ENCODE measurements around the gene PPIL6.

Gene PPIL6

DNA sequence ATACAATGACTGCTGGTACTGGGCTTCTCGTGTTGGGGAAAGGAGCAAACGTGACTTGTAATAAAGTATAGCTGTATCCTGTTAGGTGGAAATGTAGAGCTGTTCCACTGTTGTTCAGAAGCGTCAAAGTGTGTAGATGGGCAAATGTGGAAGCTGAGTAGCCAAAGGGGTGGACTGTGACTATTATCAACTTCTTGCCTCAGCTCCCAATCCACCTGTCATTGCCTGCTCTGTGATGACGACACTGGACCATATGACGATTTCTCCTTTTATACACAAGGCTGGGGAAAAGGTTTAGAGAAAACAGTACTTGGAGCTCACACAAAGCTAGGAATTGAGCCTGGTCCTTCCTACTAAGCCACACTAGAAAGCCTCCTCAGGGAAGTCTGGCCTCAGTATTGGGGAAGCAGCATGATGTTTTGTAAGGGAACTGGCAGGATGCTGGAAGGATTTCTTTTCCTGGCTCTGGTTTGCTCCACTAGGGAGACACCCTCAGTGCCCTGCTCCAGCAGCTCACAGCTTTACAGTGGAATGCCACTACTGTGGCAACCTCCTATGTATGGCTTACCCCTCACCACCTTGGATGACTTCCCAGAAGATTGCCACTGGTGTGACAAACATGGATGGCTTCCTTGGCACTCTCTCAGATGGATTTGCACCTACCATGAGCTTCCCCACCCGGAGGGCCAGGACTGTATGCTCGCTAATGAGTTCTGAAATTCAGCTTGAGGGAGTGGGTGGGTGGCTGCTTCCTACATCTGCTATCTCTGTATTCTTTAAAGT is 78.1 kb downstream of the PPIL6 start:
- DNase-seq (ENCODE audit: low read depth), result no peak

DNA sequence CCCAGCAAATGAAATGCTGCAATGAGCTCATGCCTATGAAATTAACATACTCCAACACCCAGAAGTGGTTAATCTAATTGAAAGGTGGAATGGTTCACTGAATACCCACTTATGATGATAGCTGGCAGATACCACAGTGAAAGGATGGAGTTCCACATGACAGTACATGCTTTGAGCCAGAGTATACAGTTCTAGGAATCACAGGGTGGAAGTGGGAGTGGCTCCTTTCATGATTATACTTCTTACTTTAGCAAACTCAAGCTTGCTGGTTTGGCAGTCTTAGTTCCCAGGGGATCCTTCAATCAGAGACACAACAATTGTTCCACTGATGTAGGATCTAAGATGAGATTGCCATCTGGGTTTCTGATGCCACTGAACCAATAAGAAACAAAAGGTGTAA is 79.6 kb downstream of the PPIL6 start:
- no peak for DNase-seq (ENCODE audit: low read depth)

DNA sequence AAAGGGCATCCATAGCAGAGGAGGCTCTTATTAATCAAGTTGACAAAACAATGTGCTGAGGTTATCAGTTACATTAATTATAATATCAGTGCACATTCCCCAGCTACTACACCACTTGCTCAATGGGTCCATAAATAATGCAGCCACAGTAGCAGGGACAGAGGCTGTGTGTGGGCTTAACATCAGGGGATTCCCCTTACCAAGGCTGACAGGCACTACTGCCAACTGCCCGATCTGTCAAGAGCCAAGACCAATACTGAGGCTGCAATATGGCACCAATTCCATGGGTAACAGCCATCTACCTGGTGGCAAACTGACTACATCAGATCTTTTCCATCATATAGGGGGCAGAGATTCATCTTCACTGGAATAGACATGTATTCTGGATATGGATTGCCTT is 80.1 kb downstream of the PPIL6 start:
- no peak for DNase-seq (ENCODE audit: low read depth)

DNA sequence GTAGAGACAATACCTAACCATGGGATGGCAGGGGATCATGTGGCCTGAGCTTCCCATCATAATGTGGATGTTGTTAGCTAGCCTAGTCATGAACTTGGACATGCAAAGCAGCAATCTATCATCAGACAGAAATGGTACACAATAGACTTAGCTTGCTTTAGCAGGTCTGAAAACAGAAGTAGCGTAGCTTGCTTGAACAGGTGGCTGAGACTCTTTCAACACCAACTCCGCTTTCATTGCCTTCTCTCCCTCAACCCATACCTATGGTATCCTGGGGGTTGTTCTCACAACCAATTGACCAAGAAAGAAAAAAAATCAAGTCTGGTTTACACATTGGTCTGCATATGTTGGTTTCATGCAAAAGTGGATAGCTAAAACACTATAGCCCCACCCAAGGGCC is 81.2 kb downstream of the PPIL6 start:
- DNase-seq (ENCODE audit: low read depth), result no peak

DNA sequence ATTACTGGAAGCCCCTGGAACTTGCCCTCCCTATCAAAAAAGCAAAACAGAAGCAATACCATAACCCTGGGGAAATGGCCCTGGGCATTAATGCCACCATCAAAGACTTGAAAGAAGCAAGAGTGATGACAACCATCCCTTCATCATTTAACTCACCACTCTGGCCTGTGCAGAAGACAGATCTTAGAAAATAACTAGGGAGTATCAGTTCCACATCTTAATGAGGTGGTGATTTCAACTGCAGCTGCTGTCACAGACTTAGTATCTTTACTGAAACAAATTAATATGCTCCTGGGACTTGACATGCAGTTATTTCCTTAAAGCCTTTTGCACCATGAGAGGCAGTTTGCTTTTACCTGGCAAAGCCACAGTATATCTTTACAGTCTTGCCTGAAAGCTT is 82.2 kb downstream of the PPIL6 start:
- DNase-seq (ENCODE audit: low read depth), result no peak

DNA sequence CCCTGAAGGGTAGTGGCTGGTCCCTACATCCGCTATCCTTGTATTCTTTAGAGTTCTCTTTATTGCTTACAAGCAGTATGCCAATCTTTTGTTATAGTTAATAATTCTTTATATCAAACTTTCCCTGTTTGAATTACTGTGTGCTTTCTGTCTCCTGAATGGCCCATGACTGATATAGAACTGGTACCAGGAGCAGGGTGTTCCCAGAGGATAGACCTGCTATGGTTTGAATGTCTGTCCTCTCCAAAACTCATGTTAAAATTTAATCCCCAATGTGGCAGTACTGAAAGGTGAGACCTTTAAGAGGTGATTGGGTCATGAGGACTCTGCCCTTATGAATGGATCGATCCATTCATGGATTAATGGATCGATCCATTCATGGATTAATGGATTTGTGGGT is 84.2 kb downstream of the PPIL6 start:
- DNase-seq (ENCODE audit: low read depth), result no peak

DNA sequence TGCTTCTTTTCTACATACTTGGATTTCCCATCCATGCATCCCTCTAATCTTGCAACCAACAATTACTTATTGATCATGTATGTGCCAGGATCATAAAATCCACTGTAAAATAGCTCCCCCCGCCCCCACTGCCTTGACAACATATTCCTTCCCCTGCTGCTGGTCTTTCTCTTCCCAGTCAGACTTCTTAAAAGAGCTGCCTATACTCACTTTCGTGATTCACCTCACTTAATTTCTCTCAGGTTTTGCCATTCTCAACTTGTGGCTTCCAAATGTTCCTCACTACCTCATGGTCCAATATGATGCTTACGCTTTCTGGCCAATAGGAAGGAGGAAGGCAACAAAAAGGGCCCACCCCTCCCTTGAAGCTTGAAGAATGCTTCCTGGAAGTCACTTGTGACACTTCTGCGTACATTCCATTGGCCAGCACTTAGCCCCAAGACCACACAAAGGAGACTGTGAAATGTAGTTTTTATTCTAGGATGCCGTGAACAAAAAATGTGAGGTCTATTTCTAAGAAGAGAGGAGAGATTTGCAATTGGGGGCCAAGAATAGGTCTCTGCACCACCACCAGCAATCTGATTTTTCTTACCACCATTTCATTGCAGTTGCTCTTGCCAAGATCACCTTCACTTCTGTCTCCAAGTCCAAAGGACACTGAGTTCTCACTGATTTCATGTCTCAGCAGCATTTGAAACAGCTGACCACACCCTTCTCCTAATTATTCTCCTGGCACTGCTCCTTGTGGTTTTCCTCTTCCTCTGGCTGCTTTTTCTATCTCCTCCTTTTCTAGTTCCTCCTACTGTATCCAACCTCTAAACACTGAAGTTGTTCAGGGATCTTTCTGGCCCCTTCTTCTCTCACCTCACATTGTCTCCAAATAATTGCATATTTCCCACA is 88.9 kb downstream of the PPIL6 start:
- DNase-seq (ENCODE audit: low read depth), result no peak

DNA sequence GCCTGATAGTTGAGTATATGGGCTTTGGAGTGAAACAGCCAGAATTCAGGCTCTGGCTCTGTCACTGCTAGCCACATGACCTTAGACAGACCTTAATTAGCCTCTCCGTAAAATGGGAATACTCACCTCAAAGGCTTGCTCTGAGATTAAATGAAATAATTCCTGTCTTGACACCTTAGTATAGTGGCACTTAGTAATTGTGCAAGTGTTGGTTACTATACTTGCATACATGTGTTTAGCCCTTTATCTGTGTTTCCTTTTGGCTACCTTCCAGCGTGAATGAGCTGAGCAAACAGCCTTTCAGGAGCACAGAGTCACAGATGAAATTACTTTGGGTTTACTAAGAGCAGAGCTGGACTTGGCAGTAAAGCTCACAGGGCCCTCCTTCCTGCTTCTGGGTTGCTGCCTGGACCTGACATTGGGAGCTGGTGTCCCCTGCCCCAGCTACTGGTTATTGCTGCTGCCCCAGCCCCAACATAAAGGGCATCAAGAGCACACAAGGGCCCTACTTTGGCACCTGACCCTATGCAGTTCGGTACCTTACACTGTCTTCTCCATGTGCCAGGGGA is 90.9 kb downstream of the PPIL6 start:
- no peak for DNase-seq (ENCODE audit: low read depth)

DNA sequence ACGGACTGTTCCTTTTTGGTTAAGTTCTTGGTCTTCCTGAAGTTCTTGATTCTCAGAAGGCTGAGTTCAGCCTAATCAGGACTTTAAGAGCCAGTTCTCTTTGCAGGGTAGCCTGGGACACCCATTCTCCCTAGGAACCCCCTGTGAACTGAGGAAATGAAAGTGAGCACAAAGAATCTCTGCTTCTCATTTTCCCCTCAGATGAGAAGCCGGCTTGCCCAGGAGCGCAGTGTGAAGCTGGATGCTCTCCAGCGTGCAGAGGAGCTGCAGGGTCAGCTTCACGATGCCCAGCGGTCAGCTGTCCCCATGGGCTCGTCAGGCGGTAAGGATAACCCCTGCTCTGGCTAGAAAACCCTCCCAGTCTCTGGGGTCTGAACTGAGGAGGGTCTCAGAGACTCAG is 92.2 kb downstream of the PPIL6 start:
- DNase-seq (ENCODE audit: low read depth), result no peak

DNA sequence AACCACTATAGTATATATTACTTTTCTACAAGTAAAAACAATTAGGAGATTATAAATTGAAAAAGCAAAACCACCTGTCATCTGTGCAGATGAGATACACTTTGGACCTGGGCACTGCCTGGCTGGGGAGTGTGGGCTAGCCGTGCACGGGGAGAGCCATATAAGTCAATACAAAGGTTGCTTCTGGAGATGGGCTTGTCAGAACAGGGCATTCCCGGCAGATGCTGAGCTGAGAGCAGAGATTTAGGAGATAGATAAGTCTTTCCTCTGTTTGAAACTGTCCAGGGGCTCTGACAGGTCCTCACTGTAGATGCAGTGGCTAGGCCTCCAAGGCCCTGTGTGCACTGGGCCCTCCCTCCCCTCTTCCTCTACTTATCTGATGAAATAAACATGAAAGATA is 92.6 kb downstream of the PPIL6 start:
- DNase-seq (ENCODE audit: low read depth), result no peak

DNA sequence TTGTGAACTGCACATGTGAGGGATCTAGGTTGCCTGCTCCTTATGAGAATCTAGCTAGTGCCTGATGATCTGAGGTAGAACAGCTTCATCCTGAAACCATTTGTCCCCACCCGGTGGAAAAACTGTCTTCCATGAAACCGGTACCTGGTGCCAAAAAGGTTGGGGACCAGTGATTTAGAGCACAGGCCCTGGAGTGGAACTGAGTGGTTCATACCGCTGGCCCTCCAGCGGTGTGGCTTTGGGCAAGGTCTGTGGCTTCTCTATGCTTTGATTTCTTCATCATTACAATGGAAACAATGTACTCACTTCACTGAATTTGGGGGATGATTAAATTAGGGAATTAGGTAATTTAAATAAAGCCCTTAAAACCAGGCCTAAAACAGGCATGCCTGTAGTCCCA is 94.4 kb downstream of the PPIL6 start:
- DNase-seq (ENCODE audit: low read depth), result no peak

DNA sequence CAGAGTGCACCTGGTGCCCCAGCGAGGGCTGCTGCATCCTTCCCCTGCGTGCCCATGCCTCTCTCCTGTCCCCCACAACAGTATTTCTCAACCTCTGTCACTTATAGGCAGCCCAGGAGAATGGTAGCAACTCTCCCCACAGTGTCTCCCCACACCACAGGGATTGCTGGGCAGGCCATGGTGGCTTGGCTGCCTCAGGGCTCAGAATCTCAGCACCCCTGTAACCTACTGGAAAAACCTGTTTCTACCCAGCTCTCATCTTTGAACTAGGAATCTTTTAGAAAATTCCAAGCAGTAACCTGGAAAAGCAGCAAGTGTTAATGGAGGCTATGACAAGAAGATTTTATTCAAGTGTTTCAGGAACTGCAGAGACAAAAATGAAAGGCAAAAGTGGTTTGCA is 96.2 kb downstream of the PPIL6 start:
- no peak for DNase-seq (ENCODE audit: low read depth)

DNA sequence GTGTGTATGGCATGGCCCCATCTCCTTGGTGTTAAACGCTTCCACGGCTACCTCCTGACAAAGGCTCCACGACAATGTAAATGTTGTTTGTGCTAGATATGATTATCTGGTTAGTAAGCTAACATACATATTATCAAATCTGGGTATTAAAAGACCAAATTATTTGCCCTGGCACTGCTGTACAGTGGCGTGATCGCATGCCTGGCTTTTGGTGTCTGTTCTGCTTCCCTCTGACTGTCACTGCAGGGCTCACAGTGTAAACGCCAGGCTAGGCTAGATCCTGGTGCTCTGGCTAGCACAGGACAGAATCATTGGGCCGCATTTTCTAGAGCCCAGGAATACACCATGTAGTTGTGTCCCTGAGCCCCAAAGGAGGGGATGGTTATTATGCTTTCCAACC is 96.9 kb downstream of the PPIL6 start:
- no peak for DNase-seq (ENCODE audit: low read depth)

DNA sequence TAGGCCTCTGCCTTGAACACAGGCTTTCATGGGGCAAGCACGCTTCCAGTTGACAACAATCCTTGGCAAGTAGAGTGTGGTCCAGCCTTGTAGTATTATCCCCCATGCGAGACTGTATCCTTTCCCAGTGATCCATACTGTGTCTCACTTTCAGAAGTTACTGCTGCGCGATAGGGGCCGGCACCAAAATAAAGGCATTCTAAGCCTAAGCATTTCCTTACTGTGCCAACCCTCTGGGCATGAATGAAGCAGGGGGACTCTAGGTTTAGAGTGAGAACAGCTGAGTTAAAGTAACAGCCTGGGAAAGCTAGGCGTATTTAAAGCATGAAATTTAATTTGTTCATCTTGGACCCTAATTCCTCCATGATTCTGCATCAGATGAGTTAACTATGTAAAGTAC is 97.5 kb downstream of the PPIL6 start:
- DNase-seq (ENCODE audit: low read depth), result no peak

DNA sequence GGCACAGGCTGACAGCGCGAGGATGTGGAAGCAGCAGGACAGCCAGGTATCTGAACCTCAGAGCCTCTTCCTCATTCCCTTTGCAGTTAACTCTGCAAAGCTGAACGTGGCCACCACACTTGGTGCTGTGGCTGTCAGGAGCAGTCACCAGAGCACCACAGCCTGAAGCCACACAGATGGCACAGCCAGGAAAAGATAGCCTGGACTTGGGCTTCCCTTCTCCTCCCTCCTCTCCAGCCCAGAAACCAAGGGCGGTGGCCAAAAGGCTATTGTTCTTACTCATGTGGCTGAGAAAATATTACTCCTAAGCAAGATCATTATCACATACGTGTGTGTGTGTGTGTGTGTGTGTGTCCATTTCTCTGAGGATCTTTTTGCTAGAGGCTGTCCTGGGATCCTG is 97.9 kb downstream of the PPIL6 start:
- no peak for DNase-seq (ENCODE audit: low read depth)

DNA sequence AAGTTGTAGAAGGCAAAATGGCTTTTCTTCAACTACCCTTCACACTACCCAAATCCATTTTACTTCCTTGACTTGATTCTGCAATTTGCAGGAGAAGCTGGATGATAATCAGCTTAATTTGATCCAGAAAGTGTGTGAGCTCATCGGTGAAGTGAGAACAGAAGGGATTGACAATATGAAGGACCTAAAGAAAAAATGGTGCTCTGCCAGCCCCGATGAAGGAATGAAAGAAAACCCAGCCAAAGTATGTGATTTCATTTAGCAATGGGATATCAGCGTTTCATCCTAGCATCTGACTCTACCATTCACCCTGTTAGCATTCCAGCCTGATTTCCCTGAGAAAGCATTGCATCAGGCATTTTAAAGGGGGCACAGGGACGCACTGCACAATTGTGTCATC is 99.6 kb downstream of the PPIL6 start:
- no peak for DNase-seq (ENCODE audit: low read depth)

Data from activated T-helper 9 cell treated with anti-CD3 and anti-CD28 coated beads, Interleukin-2, amount 50 U/mL, for 16 hours (primary cell).